UCSD-AML1 (cell line): ENCODE results near the gene SLFN12L.
"Not testable (repeated sequence)": the region's sequence is repeated elsewhere in the genome, so short reads cannot be mapped to it uniquely, and the experiment has no call there.

ENCODE experiments used
- DNase-seq: peaks from one replicate; lab custom pipeline; 2025; ENCODE audit not compliant: unreplicated experiment; lab: John Stamatoyannopoulos, UW

The SLFN12L gene

DNA sequence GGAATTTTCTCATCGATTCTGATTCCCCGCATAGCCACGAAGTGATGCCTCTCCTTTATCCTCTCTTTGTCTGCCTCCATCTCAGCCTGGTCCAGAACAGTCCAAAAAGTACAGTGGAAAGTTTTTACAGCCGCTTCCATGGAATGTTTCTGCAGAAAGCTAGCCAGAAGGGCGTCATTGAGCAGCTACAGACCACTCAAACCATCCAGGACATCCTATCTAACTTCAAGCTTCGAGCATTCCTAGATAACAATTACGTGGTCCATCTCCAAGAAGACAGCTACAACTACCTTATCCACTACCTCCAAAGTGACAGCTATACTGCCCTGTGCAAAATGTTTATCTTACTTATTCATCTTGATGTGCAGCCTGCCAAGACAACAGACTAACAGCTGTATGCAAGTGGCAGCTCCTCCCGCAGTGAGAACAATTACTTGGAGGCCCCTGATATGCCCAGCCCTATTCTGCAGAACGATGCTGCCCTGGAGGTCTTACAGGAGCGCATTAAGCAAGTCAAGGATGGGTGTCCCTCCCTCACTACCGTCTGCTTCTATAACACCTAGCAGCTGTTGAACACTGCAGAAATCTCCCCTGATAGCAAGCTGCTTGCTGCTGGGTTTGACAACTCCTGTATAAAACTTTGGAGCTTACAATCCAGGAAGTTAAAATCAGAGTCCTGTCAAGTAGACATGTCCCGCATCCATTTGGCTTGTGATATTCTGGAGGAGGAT lies 38.9 kb downstream of the SLFN12L start:
- no peak for DNase-seq

DNA sequence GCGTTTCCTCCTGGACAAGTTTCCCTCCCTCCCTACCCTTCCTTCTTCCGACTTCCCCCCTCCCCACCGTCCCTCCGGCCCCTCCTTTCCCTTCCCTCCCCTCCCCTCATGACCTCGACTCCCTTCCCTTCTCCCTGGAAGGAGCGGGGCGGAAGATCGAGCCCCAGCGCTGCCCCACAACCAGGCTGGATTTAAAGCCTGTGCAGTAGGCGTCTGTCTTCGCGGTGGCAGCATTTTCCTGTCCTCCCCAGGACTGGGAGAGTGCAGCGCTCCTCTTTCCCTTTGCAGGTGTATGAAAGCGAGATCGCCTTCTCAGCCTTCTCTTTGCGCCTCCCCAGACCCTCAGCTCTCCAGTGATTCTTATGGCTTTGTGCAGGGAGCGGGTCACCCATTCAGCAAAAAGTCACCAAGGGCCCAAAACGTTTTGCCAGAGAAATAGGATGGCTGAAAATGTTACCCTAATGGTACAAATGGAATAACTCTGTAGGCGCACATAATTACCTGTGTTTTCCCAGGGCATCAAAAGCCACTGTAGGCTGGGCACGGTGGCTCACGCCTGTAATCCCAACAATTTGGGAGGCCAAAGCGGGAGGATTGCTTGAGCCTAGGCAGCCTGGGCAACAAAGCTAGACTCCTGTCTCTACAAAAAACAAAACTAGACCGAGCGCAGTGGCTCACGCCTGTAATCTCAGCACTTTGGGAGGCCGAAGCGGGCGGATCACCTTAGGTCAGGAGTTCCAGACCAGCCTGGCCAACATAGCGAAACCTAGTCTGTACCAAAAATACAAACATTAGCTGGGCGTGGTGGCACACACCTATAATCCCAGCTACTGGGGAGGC lies 40.8 kb downstream of the SLFN12L start:
- DNase-seq = no peak

DNA sequence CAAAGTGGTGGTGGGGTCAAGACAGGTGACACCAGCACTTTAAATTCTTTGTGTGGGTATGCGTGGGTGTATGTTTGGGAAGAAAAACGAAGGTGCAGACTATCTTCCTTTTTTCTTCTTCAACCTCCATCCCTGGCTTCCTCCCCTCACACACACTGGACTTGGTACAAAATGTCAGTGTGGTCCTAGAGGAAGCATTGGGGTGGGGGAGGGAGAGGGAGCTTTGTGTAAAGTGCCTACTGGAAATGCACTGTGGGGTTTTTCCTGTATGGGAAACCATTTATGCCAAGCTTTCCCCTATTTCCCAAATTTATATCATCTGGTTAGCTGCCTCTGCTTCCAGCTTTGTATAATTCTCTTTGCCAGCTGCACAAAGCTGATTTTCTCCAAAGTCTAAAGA lies 44.4 kb downstream of the SLFN12L start:
- DNase-seq = no peak

DNA sequence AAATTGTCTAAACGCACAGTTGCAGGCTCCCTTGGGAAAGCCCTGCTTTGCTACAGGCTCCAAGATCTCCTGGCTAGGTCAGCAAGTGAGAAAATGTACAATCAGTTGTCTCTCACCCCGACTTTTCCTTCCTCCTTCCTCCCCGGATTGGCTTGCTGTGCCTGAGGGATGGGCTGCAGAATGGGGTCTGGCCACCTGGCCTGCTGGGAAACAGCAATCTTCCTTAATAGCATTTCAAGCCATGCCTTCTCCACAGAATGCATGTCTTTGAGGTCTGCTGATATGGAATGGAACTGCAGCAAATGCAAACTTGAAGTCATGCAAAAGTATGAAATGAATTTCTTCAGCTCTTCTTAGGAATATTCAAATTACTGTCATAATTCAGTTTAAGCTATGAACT lies 46.1 kb downstream of the SLFN12L start:
- DNase-seq = no peak

DNA sequence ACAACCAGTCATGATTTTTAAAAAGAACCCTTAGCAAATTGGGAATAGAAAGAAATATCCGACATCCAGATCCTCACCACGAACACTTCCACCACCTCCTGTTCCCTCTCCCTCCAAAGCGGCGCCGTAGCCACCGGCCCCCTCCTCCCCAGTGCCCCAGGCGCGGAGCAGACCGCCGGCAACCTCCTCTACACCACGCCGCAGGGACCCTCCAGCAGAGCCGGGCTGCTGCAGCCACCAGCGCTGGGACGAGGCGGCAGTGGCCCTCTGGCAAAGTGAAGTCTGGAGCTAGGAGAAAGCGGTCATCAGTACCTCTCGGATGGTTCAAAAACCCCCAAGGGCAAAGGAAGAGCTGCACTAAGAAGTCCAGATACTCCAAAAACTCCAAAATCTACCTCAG lies 47.5 kb downstream of the SLFN12L start:
- DNase-seq = no peak

DNA sequence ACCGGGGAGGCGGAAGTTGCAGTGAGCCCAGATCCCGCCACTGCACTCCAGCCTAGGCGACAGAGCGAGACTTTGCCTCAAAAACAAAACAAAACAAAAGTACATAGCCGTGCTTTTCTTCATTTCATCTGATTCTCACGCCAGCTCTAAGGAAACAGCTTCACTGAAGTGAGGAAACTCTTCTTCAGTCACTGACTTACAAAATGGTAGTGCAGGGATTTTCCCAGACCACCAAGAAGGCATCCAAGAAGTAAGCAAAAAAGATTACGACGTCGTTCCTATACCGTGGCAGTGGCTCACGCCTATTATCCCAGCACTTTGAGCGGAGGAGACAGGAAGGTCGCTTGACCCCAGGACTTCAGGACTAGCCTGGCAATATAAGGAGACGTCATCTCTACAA lies 48.5 kb downstream of the SLFN12L start:
- DNase-seq = no peak

DNA sequence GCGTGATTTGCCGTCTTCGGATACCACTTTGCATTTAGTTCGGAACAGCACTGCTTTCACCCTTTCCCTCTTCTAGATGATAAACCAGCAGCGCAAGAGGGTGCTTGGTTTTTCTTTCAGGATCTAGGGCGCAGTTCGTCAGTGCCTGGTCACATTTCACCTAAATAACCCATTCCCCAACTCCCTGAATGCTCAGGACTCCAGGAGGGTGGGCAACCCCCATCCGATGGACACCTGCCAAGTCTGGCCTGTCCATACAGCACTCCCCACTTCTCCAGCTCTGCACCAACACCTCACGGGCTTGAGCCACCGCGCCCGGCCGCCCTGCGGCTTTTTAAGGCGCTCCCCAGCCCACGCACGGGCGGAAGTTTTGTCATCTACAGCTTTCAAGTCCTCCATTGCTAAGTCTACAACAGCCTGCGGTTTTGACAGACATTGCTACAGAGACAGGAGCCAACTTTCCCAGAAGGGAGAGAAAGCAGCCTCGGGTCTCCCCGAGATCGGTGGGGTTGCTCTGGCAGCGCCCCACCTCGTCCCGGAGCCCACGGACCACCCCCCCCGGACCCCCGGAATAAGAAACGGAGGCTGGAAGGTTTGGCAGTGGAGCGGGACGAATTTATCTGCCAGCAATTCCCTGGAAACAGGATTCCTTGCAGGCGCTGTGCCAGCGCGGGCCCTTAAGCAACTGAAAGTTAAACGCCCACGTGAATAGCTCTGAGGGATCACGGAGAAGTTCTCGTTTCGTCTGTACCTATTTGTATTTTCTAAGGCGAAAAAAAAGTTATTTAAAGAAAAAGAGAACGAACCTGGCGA lies 50.4 kb downstream of the SLFN12L start:
- DNase-seq = peak; percentile 77

DNA sequence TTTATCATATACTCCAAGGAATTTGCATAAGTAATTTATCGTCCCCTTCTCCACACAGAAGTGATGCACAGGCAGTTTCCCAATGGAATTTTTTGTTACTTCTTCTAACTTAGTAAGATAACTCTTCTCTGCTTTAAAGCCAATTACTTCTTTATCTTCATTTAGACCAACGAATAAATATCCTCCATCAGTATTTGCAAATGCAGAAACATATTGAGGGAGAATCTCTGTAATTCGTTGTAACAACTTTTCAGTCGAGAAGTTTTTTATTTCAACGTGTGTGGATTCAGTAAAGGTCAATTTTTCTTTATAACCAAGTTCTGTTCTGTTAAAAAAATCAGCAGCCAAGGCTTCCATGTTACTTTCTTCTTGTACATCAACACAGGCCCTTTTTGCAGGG lies 58.2 kb downstream of the SLFN12L start:
- DNase-seq = no peak

DNA sequence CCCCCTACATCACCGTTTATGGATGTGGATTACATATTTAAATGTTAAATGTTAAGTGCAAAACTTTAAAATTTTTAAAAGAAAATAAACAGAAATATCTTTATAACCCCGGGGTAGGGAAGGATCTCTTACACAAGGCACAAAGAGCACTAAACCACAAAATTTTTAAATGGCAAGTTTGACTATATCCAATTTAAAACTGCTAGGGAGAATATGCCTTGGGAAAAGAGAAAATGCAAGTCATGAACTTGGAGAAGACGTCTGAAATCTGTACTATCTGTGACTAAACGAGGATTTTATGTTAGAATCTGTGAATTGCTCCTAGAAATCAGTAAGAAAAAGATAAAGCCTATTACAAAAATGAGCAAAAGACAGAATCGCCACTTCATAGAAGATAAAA lies 60.2 kb downstream of the SLFN12L start:
- no peak for DNase-seq

DNA sequence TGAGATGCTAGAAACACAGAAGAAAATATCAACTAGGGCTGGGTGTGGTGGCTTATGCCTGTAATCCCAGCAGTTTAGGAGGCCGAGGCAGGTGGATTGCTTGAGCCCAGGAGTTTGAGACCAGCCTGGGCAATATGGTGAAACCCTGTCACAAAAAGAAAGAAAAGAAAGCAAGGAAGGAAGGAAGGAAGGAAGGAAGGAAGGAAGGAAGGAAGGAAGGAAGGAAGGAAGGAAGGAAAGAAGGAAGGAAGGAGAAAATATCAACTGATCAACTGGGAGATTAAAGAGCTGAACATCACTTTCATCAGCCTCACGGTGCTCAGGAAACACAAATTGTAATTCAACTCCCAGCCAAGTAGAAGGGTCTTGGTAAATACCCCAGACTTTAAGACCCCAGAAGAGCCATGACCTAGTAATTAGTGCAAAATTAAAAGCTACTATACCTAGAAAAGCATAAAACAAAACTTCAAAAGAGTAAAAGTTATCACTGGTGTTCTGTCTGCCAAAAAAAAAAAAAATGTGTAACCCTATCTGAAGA lies 61.1 kb downstream of the SLFN12L start:
- no peak for DNase-seq

DNA sequence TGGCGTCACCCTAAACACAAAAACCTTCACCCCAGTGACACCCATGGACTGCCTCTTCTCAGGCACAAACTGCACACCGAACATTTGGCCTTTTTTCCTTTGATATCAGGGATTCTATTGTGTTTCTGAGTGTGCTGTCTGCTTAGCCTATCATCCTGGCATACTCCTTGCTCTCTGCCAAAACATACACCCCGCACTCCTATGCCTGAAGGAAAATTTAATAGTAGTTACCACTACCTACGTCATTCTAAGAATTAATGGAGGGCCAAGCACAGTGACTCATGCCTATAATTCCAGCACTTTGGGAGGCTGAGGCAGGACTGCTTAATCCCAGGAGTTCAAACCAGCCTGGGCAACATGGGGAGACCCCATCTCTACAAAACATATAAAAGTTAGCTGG lies 69.0 kb downstream of the SLFN12L start:
- DNase-seq = no peak

DNA sequence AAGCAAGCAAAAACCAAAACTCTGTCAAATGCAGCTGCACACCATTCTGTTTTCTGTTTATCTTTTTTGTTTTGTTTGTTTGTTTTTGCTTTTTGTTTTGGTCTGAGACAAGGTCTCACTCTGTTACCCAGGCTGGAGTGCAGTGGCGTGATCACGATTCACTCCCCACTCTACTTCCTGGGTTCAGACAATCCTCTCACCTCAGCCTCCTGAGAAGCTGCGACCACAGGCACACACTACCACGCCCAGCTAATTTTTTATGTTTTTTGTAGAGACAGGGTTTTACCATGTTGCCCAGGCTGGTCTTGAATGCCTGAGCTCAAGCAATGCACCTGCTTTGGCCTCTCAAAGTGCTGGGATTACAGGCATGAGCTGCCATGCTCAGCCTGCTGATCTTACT lies 69.7 kb downstream of the SLFN12L start:
- no peak for DNase-seq

DNA sequence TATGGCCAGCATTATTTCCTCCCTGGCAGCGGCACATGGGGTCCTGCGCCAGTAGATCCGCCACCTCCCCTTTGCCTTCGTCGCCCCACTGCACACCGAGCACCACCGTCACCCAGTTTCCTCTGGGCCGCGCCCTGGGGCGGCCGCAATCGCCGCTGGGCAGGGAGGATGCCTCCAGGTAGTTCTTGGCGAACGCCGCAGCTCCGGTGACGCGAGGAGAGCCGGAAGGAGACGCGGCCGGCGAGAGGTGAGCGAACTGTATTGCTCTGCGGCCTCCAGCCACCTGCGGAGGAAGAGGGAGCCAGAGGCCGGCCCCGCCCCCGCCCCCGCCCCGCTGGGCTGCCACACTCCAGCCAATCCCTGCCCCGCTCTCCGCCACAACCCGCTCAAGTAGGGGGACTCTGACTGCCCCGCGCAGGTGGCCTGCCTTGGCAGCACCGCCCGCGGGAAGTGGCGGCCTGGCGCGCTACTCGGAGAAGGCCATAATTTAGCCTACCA lies 77.1 kb downstream of the SLFN12L start:
- no peak for DNase-seq

DNA sequence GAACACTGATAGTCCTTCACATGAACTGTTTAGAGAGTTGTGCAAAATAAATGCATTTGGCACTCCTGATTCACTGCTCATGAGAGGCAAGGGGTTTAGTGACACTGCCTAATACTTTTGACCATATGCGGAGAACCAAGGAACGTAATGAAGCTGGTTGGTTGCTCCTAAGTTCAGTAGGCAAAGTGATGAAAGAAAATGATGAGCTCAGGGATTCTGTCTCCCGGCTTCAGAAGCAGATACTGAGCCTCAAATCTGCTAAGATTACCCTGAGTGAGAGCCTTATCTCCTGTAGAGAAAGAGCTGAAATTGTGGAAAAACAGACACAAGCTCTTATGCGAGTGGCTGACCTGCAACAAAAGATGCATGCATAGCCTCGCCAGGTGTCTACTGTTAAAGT lies 83.4 kb downstream of the SLFN12L start:
- DNase-seq = not testable (repeated sequence)

DNA sequence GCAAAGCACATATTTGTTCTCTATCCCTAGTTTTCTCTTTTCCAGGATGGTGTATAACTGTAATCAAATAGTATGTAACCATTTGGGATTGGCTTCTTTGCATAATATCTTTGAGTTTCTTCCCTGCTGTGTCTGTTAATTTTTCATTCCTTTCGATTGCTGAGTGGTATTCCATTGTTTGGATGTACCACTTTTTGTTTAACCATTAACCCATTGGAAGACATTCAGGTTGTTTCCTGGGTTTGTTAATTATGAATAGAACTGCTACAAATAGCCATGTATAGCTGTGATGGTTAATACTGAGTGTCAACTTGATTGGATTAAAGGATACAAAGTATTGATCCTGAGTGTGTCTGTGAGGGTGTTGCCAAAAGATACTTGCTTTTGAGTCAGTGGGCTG lies 84.3 kb downstream of the SLFN12L start:
- DNase-seq = no peak

DNA sequence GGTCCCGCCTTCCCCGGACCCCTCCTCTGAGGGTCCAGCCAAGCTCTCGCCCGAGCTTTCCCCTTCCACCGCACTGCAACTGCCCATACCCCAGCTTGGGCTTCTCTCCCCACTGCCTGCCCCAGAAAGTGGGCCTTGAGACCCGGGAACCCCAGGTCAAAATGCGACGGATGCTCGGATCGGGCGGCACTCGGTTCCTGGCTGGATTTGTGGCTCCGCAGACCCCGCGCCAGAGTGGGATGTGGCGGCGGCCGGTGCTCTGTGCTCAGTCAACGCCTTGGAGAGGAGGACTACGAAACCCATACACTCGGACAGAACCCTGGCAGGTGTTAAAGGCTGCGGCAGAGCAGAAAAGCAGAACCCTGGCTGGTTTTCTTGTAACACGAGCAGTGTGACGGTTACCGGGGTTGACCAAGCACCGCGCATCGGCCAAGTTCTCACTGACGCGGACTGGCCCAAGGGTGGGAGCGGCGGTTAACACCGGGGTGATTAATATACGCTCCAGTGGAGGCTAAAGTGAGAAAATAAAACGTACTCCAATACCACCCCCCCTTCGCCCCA lies 88.0 kb downstream of the SLFN12L start:
- no peak for DNase-seq

DNA sequence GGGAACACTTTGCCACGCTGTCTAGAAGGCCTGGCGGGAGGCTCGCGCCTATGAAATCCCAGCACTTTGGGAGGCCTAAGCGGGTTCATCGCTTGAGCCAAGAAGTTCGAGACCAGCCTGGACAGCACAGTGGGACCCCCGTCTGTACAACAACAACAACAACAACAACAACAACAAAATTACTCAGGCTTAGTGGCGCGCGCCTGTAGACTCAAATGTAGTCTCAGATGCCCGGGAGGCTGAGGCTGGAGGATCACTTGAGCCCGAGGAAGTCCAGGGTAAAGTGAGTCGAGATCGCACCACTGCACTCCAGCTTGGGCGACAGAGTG lies 88.6 kb downstream of the SLFN12L start:
- no peak for DNase-seq

DNA sequence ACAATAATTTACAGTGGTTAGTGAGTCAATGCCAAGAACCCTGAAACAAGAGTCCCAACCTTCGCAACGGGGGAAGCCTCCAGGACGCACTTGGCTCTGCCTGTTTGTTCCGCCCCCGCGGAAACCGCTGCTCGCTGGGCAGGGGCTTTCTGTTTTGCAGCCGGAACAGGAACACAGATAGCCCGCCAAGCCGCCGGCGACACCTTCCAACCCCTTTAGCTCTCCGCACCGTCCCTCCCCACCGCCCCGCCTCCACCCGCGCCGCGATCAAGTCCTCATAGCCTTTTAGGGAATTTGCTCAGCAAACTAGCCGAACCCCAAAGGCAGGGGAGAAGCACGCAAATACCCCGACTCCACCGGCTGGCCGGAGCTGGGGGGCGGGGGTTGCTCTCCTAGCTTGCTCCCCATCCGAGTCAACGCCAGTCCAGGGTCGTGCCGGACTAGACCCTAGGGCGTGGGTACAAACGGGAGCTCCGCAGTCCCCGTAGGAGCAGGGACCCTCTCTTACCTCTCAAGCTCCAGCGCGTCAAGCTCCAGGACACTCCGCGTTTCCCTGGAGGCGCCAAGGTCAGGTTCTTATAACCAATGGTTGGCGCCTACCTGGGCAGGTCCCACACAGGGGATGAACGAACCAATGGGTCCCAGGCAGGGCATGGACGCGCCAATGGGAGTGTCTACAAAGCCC lies 89.1 kb downstream of the SLFN12L start, which contains the start of gene SLFN13:
Gene SLFN13 (minus strand): TSS at position 553 of the 685 bp plus-strand sequence. CDS start 3,086 bp downstream, outside the sequence.
- DNase-seq = peak; percentile 77

DNA sequence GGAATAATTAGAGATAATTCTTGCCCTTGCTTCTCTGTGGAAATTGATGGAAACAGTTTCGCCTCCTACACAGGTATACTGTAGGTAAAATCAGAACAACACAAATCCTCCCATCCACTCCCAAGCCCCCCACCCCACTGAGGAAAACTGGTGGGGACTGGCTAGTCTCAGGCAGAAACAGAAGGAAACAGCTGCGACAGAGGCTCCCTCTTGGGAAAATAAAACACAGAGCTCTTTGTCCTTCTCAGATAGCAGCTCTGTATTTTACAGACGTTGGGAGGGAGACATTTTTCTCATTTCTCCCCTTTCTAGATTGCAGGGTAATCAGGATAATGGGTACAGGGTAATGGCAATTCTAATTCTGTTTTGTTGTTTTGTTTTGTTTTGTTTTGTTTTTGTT lies 90.0 kb downstream of the SLFN12L start:
- DNase-seq = no peak

DNA sequence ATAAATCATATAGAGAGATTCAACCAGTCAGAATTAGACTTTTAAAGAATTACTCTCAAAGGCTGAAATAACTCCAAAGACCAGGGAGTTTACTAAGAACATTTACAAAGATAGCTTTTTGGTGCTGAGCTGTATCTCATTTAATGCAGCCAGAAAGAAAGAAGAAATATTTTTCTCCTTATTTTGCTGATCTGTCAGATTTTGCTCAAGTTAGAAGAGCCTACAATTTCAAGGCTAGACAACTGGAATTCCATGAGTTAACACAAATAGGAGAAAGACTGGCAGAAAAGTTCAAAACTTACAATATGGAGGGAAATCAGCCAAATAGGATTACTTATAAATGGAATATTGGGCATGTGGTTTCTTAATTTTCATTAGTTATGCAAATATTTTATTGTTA lies 99.0 kb downstream of the SLFN12L start:
- no peak for DNase-seq
